Activated CD4-positive, alpha-beta T cell treated with anti-CD3 and anti-CD28 coated beads, Interleukin-2, amount 10 ng/mL, durations not matched to agents 7 days and 5 days (primary cell): ENCODE data around the gene LHPP. TPM values are rescaled to one million over a fixed set of nuclear protein-coding genes. Genes with fewer than 3 reads are reported as not detected.

ENCODE experiments used
- CTCF ChIA-PET: fragments of 350-600 bp; sonication (Branson Sonifier 250); formaldehyde crosslinking; loops from one replicate; lab custom pipeline; 2021; ENCODE audit warnings: antibody characterized with exemption; lab: Charles Lee
- POLR2A ChIA-PET: fragments of 350-600 bp; sonication (Branson Sonifier 250); formaldehyde crosslinking; loops from one replicate; lab custom pipeline; 2021; ENCODE audit warnings: antibody characterized with exemption; lab: Charles Lee
- DNase-seq: peaks from one replicate; pipeline ENCODE4 v3.0.0-alpha.2; 2020
- H3K27ac Mint-ChIP-seq: one replicate; pipeline ENCODE4 v1.8.0; 2021; ENCODE audit warnings: mild to moderate bottlenecking, moderate library complexity, mixed read lengths
- H3K27me3 Mint-ChIP-seq: one replicate; pipeline ENCODE4 v1.8.0; 2021; ENCODE audit warnings: mixed read lengths
- H3K36me3 Mint-ChIP-seq: one replicate; pipeline ENCODE4 v1.8.0; 2021; ENCODE audit warnings: low read depth, mixed read lengths
- H3K4me1 Mint-ChIP-seq: one replicate; pipeline ENCODE4 v1.8.0; 2021; ENCODE audit warnings: mixed read lengths
- H3K4me3 Mint-ChIP-seq: one replicate; pipeline ENCODE4 v1.8.0; 2021; ENCODE audit warnings: mild to moderate bottlenecking, moderate library complexity, mixed read lengths
- H3K9me3 Mint-ChIP-seq: one replicate; pipeline ENCODE4 v1.8.0; 2021; ENCODE audit warnings: mixed read lengths
- total RNA-seq, 2 experiments: library from RNA; stranded (reverse); gene quantifications; one replicate each; pipeline ENCODE4 v1.2.3, GENCODE V29; 2021

LHPP gene
- total RNA-seq, 2 experiments from 2014 or later, result 24.2 to 28.0 TPM

GRCh38 chr10:124565565-124566221, 104.1 kb downstream of the LHPP start:
- Mint-ChIP-seq H3K36me3 (no peaks in the 10 kb centered on the region), H3K27me3 (no peaks in the 10 kb centered on the region), H3K27ac (no peak overlapping the region), H3K4me3 (no peak overlapping the region), H3K4me1 (no peaks in the 10 kb centered on the region), H3K9me3 (no peaks in the 10 kb centered on the region)
- DNase-seq, result no peak
- POLR2A ChIA-PET, result no interaction called here
- CTCF ChIA-PET, result interaction anchor here (1.7 kb wide), 1 partner anchor 18 kb away, joined by 3 read pairs; no protein-coding TSS in a partner anchor

- H3K9me3 Mint-ChIP-seq, result no peaks in the 10 kb centered on the region
- no peaks in the 10 kb centered on the region for H3K4me1 Mint-ChIP-seq
- H3K27ac Mint-ChIP-seq, result no peak overlapping the region
- POLR2A ChIA-PET, result no interaction called here
- CTCF ChIA-PET, result interaction anchor here (1.7 kb wide), 1 partner anchor 19 kb away, joined by 3 read pairs; no protein-coding TSS in a partner anchor
- no peak overlapping the region for H3K4me3 Mint-ChIP-seq
- H3K36me3 Mint-ChIP-seq, result no peaks in the 10 kb centered on the region
- no peak for DNase-seq
- H3K27me3 Mint-ChIP-seq, result no peaks in the 10 kb centered on the region
These were observed 104.7 kb downstream of the LHPP start for GRCh38 chr10:124566222-124566888.

- CTCF ChIA-PET, result interaction anchor here (1.7 kb wide), 1 partner anchor 19 kb away, joined by 3 read pairs; no protein-coding TSS in a partner anchor
- H3K9me3 Mint-ChIP-seq, result no peaks in the 10 kb centered on the region
- no peak overlapping the region for H3K27ac Mint-ChIP-seq
- DNase-seq, result no peak
- no peaks in the 10 kb centered on the region for H3K36me3 Mint-ChIP-seq
- H3K4me3 Mint-ChIP-seq, result no peak overlapping the region
- H3K27me3 Mint-ChIP-seq, result no peaks in the 10 kb centered on the region
- POLR2A ChIA-PET, result no interaction called here
- no peaks in the 10 kb centered on the region for H3K4me1 Mint-ChIP-seq
These were observed 105.6 kb downstream of the LHPP start for GRCh38 chr10:124566981-124567835.

- H3K4me3 Mint-ChIP-seq, result no peak overlapping the region
- ChIA-PET CTCF (no interaction called here), POLR2A (no interaction called here)
- H3K27ac Mint-ChIP-seq, result no peak overlapping the region
- no peaks in the 10 kb centered on the region for H3K36me3 Mint-ChIP-seq
- H3K9me3 Mint-ChIP-seq, result no peaks in the 10 kb centered on the region
- no peaks in the 10 kb centered on the region for H3K27me3 Mint-ChIP-seq
- no peak for DNase-seq
- H3K4me1 Mint-ChIP-seq, result no peaks in the 10 kb centered on the region
These were observed 106.7 kb downstream of the LHPP start for GRCh38 chr10:124568339-124568738.

GRCh38 chr10:124568848-124569622, 107.4 kb downstream of the LHPP start:
- no peak for DNase-seq
- Mint-ChIP-seq H3K36me3 (no peaks in the 10 kb centered on the region), H3K4me1 (no peaks in the 10 kb centered on the region), H3K9me3 (no peaks in the 10 kb centered on the region), H3K27me3 (no peaks in the 10 kb centered on the region), H3K4me3 (no peak overlapping the region), H3K27ac (no peak overlapping the region)
- ChIA-PET POLR2A (no interaction called here), CTCF (no interaction called here)

- Mint-ChIP-seq H3K4me1 (no peaks in the 10 kb centered on the region), H3K36me3 (no peaks in the 10 kb centered on the region), H3K4me3 (no peak overlapping the region), H3K9me3 (no peaks in the 10 kb centered on the region), H3K27me3 (no peaks in the 10 kb centered on the region), H3K27ac (no peak overlapping the region)
- ChIA-PET POLR2A (no interaction called here), CTCF (no interaction called here)
- no peak for DNase-seq
These were observed 108.2 kb downstream of the LHPP start for GRCh38 chr10:124569623-124570470.

- no peaks in the 10 kb centered on the region for H3K27me3 Mint-ChIP-seq
- H3K4me1 Mint-ChIP-seq, result no peaks in the 10 kb centered on the region
- ChIA-PET CTCF (no interaction called here), POLR2A (no interaction called here)
- H3K36me3 Mint-ChIP-seq, result no peaks in the 10 kb centered on the region
- DNase-seq, result no peak
- H3K27ac Mint-ChIP-seq, result no peak overlapping the region
- no peak overlapping the region for H3K4me3 Mint-ChIP-seq
- no peaks in the 10 kb centered on the region for H3K9me3 Mint-ChIP-seq
These were observed 109.0 kb downstream of the LHPP start for GRCh38 chr10:124570646-124571045.

GRCh38 chr10:124572751-124573150, 111.1 kb downstream of the LHPP start:
- Mint-ChIP-seq H3K27ac (no peak overlapping the region), H3K4me3 (no peak overlapping the region), H3K9me3 (no peaks in the 10 kb centered on the region), H3K4me1 (no peaks in the 10 kb centered on the region), H3K27me3 (no peaks in the 10 kb centered on the region), H3K36me3 (no peaks in the 10 kb centered on the region)
- ChIA-PET POLR2A (no interaction called here), CTCF (interaction anchor here (0.6 kb wide), 2 partner anchors 80 to 604 kb away, joined by 3 read pairs; no protein-coding TSS in a partner anchor)
- no peak for DNase-seq

GRCh38 chr10:124573726-124574455, 112.3 kb downstream of the LHPP start:
- CTCF ChIA-PET, result no interaction called here
- no peaks in the 10 kb centered on the region for H3K4me1 Mint-ChIP-seq
- H3K4me3 Mint-ChIP-seq, result no peak overlapping the region
- no peaks in the 10 kb centered on the region for H3K36me3 Mint-ChIP-seq
- no peaks in the 10 kb centered on the region for H3K27me3 Mint-ChIP-seq
- DNase-seq, result no peak
- H3K27ac Mint-ChIP-seq, result no peak overlapping the region
- POLR2A ChIA-PET, result no interaction called here
- no peaks in the 10 kb centered on the region for H3K9me3 Mint-ChIP-seq

- POLR2A ChIA-PET, result no interaction called here
- Mint-ChIP-seq H3K4me3 (no peak overlapping the region), H3K27ac (no peak overlapping the region), H3K9me3 (peaks cover under 1% of the 10 kb centered on the region), H3K27me3 (no peaks in the 10 kb centered on the region), H3K36me3 (no peaks in the 10 kb centered on the region), H3K4me1 (no peaks in the 10 kb centered on the region)
- CTCF ChIA-PET, result no interaction called here
- DNase-seq, result no peak
These were observed 112.9 kb downstream of the LHPP start for GRCh38 chr10:124574456-124575070.
